K562 (cell line): ENCODE data around the gene DGAT2L6. TPM values are rescaled to one million over a fixed set of nuclear protein-coding genes. Genes with fewer than 3 reads are reported as not detected.
A peak's percentile ranks its signal among the peaks of the same experiment; 100 is the strongest.

ENCODE experiments used
- E2F3 ChIP-seq: fragments of 250-450 bp; sonication (Bioruptor Pico); IDR thresholded peaks from 2 replicates; pipeline ENCODE4 v1.4.0; 2020; ENCODE audit warnings: mild to moderate bottlenecking
- GTF2F1 ChIP-seq: IDR thresholded peaks from 2 replicates; pipeline ENCODE4 v1.6.1; 2011; ENCODE audit warnings: low read depth, low read length, improper control_type of control experiment
- POLR3A ChIP-seq: IDR thresholded peaks from 2 replicates; pipeline ENCODE4 v1.6.1; 2011; ENCODE audit warnings: borderline replicate concordance, mild to moderate bottlenecking, moderate library complexity; ENCODE audit not compliant: insufficient read length, insufficient read depth; ENCODE audit errors: extremely low read depth
- SIN3B ChIP-seq: fragments of 450-650 bp; IDR thresholded peaks from 2 replicates; pipeline ENCODE4 v1.6.1; 2017; ENCODE audit warnings: low read depth, mild to moderate bottlenecking, moderate library complexity
- SIX5 ChIP-seq, 2 experiments: IDR thresholded peaks; 2 replicates each; pipeline ENCODE4 v1.6.1; 2011; ENCODE audit warnings: low read length in 2 of 2, borderline replicate concordance in 1 of 2, low read depth in 1 of 2, mild to moderate bottlenecking in 1 of 2, moderate library complexity in 1 of 2; ENCODE audit not compliant: insufficient read depth in 1 of 2
- TSC22D4 ChIP-seq: fragments of 450-650 bp; IDR thresholded peaks from 2 replicates; pipeline ENCODE4 v1.6.1; 2016; ENCODE audit warnings: missing genetic modification characterization, missing biosample characterization, control low read depth
- YY1 ChIP-seq, 3 experiments: IDR thresholded peaks; 2 replicates each; pipeline ENCODE4 v1.6.1; 2011; ENCODE audit warnings: low read length in 2 of 3, mild to moderate bottlenecking in 2 of 3, moderate library complexity in 2 of 3, borderline replicate concordance in 1 of 3, control low read depth in 1 of 3, low read depth in 1 of 3; ENCODE audit not compliant: insufficient read depth in 3 of 3, insufficient replicate concordance in 2 of 3, control insufficient read depth in 1 of 3, insufficient read length in 1 of 3; ENCODE audit errors: extremely low read depth in 1 of 3
- ZC3H8 ChIP-seq: fragments of 450-650 bp; IDR thresholded peaks from 2 replicates; pipeline ENCODE4 v1.6.1; 2017
- ZNF696 ChIP-seq: fragments of 250-450 bp; sonication (Bioruptor Pico); conservative IDR thresholded peaks from 2 replicates; pipeline ENCODE4 v1.4.0; 2020; ENCODE audit warnings: mild to moderate bottlenecking, moderate library complexity
- polyA plus RNA-seq, 8 experiments: library from polyadenylated mRNA; depleted of rRNA in 4 of 8; stranded (reverse) in 5 of 8; unstranded in 3 of 8; fragments of >200 nt; fragmentation: Nextera tagmentation in 2 of 8; fragmentation: Illumina TruSeq in 1 of 8; extraction: Ambion mirVana in 2 of 8; extraction: Trizol in 1 of 8; gene quantifications; 2 replicates each; pipeline versions ENCODE4 v1.2.1 to v1.2.3, GENCODE V29; 2011 to 2014; ENCODE audit warnings: inconsistent platforms in 1 of 8, missing spikeins in 1 of 8
- total RNA-seq, 7 experiments: library from RNA; depleted of rRNA in 6 of 7; stranded (reverse); fragments of >200 nt in 6 of 7; fragmentation: Illumina TruSeq in 2 of 7; extraction: Trizol in 2 of 7; gene quantifications; 2 replicates each; pipeline versions ENCODE4 v1.2.1 to v1.2.3, GENCODE V29; 2011 to 2021; ENCODE audit warnings: low replicate concordance in 1 of 7
- TF ChIP-seq, protein P1 (sequence below): fragments of 150-350 bp; IDR thresholded peaks from 2 replicates; pipeline ENCODE4 v1.6.1; 2014; ENCODE audit warnings: low read depth, mild to moderate bottlenecking, low read length, borderline replicate concordance
- TF ChIP-seq, protein P2 (sequence below): fragments of 250-450 bp; sonication (Bioruptor Pico); IDR thresholded peaks from 2 replicates; pipeline ENCODE4 v1.8.0; 2022; ENCODE audit warnings: inconsistent platforms
- TF ChIP-seq, protein P3 (sequence below): sonication (generic); formaldehyde crosslinking; IDR thresholded peaks from 2 replicates; pipeline ENCODE4 v1.8.0; 2023; ENCODE audit warnings: missing genetic modification reagents, mild to moderate bottlenecking, borderline replicate concordance
- TF ChIP-seq, protein P4 (sequence below): fragments of 250-450 bp; sonication (Bioruptor Pico); IDR thresholded peaks from 2 replicates; pipeline ENCODE4 v1.5.0; 2021

DGAT2L6 gene
- total and polyA plus RNA-seq, 9 of the 15 experiments (the other 6 are each of a cell fraction or from before 2014, with no cell fraction given), result not detected

DNA sequence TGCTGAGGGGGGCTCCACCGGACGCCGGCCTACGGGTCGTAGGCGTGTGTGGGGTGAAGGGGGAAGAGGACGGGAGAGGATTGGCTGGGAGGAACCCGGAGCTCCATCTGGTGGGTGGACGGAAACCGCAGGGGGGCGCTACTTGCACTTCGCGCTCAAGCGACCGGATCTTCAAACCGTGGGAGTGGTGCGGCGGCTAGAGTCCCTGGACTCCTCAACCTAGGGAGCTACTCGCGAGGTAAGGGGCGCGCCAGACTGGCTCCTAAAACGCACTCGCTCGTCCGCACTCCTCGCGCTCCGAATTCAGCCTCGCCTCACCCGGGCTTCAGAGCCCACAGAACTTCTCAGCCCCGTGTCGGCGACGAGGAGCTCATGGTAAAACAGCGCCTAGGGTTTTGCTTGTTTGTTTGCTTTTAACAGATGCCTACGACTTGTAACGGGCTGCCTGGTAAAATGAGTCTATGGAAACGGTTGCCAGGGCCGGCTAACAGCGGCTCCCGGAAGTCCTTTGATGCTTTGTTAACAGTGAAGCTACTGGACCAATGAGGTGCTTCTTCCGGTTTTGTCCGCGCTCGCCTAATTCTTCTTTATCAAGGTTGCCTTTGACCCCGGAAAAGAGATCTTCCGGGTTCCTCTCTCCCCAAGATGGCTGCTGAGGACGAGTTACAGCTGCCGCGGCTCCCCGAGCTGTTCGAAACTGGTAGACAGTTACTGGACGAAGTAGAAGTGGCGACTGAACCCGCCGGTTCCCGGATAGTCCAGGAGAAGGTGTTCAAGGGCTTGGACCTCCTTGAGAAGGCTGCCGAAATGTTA, 43.8 kb upstream of the DGAT2L6 start, which contains the start of gene IGBP1 (continued):
- peak; percentile 78 for TF ChIP-seq SIN3B
- no peak for TF ChIP-seq POLR3A
- TF ChIP-seq, protein P1, sequence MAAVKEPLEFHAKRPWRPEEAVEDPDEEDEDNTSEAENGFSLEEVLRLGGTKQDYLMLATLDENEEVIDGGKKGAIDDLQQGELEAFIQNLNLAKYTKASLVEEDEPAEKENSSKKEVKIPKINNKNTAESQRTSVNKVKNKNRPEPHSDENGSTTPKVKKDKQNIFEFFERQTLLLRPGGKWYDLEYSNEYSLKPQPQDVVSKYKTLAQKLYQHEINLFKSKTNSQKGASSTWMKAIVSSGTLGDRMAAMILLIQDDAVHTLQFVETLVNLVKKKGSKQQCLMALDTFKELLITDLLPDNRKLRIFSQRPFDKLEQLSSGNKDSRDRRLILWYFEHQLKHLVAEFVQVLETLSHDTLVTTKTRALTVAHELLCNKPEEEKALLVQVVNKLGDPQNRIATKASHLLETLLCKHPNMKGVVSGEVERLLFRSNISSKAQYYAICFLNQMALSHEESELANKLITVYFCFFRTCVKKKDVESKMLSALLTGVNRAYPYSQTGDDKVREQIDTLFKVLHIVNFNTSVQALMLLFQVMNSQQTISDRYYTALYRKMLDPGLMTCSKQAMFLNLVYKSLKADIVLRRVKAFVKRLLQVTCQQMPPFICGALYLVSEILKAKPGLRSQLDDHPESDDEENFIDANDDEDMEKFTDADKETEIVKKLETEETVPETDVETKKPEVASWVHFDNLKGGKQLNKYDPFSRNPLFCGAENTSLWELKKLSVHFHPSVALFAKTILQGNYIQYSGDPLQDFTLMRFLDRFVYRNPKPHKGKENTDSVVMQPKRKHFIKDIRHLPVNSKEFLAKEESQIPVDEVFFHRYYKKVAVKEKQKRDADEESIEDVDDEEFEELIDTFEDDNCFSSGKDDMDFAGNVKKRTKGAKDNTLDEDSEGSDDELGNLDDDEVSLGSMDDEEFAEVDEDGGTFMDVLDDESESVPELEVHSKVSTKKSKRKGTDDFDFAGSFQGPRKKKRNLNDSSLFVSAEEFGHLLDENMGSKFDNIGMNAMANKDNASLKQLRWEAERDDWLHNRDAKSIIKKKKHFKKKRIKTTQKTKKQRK, result no peak
- TF ChIP-seq, protein P2, sequence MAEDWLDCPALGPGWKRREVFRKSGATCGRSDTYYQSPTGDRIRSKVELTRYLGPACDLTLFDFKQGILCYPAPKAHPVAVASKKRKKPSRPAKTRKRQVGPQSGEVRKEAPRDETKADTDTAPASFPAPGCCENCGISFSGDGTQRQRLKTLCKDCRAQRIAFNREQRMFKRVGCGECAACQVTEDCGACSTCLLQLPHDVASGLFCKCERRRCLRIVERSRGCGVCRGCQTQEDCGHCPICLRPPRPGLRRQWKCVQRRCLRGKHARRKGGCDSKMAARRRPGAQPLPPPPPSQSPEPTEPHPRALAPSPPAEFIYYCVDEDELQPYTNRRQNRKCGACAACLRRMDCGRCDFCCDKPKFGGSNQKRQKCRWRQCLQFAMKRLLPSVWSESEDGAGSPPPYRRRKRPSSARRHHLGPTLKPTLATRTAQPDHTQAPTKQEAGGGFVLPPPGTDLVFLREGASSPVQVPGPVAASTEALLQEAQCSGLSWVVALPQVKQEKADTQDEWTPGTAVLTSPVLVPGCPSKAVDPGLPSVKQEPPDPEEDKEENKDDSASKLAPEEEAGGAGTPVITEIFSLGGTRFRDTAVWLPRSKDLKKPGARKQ (CRISPR knock-in tag), result no peak
- TF ChIP-seq ZNF696 (CRISPR knock-in tag), result no peak
- TF ChIP-seq, protein P3, sequence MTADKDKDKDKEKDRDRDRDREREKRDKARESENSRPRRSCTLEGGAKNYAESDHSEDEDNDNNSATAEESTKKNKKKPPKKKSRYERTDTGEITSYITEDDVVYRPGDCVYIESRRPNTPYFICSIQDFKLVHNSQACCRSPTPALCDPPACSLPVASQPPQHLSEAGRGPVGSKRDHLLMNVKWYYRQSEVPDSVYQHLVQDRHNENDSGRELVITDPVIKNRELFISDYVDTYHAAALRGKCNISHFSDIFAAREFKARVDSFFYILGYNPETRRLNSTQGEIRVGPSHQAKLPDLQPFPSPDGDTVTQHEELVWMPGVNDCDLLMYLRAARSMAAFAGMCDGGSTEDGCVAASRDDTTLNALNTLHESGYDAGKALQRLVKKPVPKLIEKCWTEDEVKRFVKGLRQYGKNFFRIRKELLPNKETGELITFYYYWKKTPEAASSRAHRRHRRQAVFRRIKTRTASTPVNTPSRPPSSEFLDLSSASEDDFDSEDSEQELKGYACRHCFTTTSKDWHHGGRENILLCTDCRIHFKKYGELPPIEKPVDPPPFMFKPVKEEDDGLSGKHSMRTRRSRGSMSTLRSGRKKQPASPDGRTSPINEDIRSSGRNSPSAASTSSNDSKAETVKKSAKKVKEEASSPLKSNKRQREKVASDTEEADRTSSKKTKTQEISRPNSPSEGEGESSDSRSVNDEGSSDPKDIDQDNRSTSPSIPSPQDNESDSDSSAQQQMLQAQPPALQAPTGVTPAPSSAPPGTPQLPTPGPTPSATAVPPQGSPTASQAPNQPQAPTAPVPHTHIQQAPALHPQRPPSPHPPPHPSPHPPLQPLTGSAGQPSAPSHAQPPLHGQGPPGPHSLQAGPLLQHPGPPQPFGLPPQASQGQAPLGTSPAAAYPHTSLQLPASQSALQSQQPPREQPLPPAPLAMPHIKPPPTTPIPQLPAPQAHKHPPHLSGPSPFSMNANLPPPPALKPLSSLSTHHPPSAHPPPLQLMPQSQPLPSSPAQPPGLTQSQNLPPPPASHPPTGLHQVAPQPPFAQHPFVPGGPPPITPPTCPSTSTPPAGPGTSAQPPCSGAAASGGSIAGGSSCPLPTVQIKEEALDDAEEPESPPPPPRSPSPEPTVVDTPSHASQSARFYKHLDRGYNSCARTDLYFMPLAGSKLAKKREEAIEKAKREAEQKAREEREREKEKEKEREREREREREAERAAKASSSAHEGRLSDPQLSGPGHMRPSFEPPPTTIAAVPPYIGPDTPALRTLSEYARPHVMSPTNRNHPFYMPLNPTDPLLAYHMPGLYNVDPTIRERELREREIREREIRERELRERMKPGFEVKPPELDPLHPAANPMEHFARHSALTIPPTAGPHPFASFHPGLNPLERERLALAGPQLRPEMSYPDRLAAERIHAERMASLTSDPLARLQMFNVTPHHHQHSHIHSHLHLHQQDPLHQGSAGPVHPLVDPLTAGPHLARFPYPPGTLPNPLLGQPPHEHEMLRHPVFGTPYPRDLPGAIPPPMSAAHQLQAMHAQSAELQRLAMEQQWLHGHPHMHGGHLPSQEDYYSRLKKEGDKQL (CRISPR knock-in tag), result no peak
- TF ChIP-seq YY1 (IDR thresholded peaks at IDR 0.05; ENCODE audit: borderline replicate concordance in 1 of 3, control insufficient read depth in 1 of 3, extremely low read depth in 1 of 3, insufficient read depth in 3 of 3, insufficient read length in 1 of 3, insufficient replicate concordance in 2 of 3, low read depth in 1 of 3, low read length in 2 of 3), result peak; percentile 73 to 96 (median 90)
- TF ChIP-seq, protein P4, sequence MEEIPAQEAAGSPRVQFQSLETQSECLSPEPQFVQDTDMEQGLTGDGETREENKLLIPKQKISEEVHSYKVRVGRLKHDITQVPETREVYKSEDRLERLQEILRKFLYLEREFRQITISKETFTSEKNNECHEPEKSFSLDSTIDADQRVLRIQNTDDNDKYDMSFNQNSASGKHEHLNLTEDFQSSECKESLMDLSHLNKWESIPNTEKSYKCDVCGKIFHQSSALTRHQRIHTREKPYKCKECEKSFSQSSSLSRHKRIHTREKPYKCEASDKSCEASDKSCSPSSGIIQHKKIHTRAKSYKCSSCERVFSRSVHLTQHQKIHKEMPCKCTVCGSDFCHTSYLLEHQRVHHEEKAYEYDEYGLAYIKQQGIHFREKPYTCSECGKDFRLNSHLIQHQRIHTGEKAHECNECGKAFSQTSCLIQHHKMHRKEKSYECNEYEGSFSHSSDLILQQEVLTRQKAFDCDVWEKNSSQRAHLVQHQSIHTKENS (CRISPR knock-in tag), result no peak
- no peak for TF ChIP-seq SIX5 (IDR thresholded peaks at IDR 0.05; ENCODE audit: borderline replicate concordance in 1 of 2, insufficient read depth in 1 of 2, low read depth in 1 of 2, low read length in 2 of 2)
- no peak for TF ChIP-seq GTF2F1
- no peak for TF ChIP-seq E2F3
- no peak for TF ChIP-seq ZC3H8
- TF ChIP-seq TSC22D4 (tag), result no peak
